MCF 10A (cell line): ENCODE data around the gene FAM114A1. TPM values are rescaled to one million over a fixed set of nuclear protein-coding genes. Genes with fewer than 3 reads are reported as not detected.

Experiments used
- BruUV-seq: library from RNA; stranded (reverse); fragments of 400-500 nt; replicated peaks from 2 replicates; lab custom pipeline; 2021; lab: Mats Ljungman, UMichigan
- CTCF ChIA-PET: fragments of 300-600 bp; sonication (Branson Sonifier 250); formaldehyde crosslinking; extraction: SDS; loops from one replicate; lab custom pipeline; 2021; ENCODE audit warnings: antibody characterized with exemption, inconsistent platforms; lab: Yijun Ruan, JAX
- POLR2A ChIA-PET: fragments of 300-600, 350-650 bp; sonication (Branson Sonifier 250); formaldehyde crosslinking; extraction: SDS; loops from one replicate; lab custom pipeline; 2020; ENCODE audit warnings: antibody characterized with exemption, inconsistent platforms; lab: Yijun Ruan, JAX
- DNase-seq: peaks from one replicate; pipeline ENCODE4 v3.0.0-alpha.2; 2018; ENCODE audit not compliant: unreplicated experiment
- H3K27ac Mint-ChIP-seq: one replicate; pipeline ENCODE4 v1.8.0; 2022; ENCODE audit warnings: mild to moderate bottlenecking, low read depth, mixed read lengths; ENCODE audit not compliant: unreplicated experiment
- H3K27me3 Mint-ChIP-seq: one replicate; pipeline ENCODE4 v1.8.0; 2022; ENCODE audit warnings: mixed read lengths; ENCODE audit not compliant: insufficient read depth, unreplicated experiment
- H3K36me3 Mint-ChIP-seq: one replicate; pipeline ENCODE4 v1.8.0; 2022; ENCODE audit warnings: mild to moderate bottlenecking, moderate library complexity, mixed read lengths; ENCODE audit not compliant: insufficient read depth, unreplicated experiment
- H3K4me1 Mint-ChIP-seq: one replicate; pipeline ENCODE4 v1.8.0; 2022; ENCODE audit warnings: mixed read lengths; ENCODE audit not compliant: insufficient read depth, unreplicated experiment
- H3K4me3 Mint-ChIP-seq: one replicate; pipeline ENCODE4 v1.8.0; 2022; ENCODE audit warnings: mild to moderate bottlenecking, moderate library complexity, mixed read lengths; ENCODE audit not compliant: unreplicated experiment
- H3K9me3 Mint-ChIP-seq: one replicate; pipeline ENCODE4 v1.8.0; 2022; ENCODE audit warnings: mixed read lengths; ENCODE audit not compliant: unreplicated experiment
- CTCF ChIP-seq: fragments of 200-600 bp; IDR thresholded peaks from one replicate; pipeline ENCODE4 v1.8.0; 2022; ENCODE audit warnings: antibody characterized with exemption, mild to moderate bottlenecking; ENCODE audit not compliant: unreplicated experiment
- intact Hi-C: fragments of 100-400 bp; cut with micrococcal nuclease; formaldehyde crosslinking; loops from 2 replicates; pipeline ENCODE4 v1.14.1; 2022
- total RNA-seq: library from RNA; stranded (reverse); gene quantifications from 2 replicates; pipeline ENCODE4 v1.2.3, GENCODE V29; 2022

Gene FAM114A1
- total RNA-seq, 1 experiment from 2014 or later, result 22.7 TPM

GRCh38 chr4:38870098-38870808, 2.6 kb downstream of the FAM114A1 start:
- DNase-seq, result no peak
- POLR2A ChIA-PET, result no interaction called here
- no peak overlapping the region for H3K27ac Mint-ChIP-seq
- intact Hi-C loops, result no loop called here
- CTCF ChIA-PET, result interaction anchor here (0.5 to 2.1 kb wide), 2 partner anchors 66 to 111 kb away, joined by 3 to 4 read pairs; partner anchors contain the start of gene TLR1
- H3K9me3 Mint-ChIP-seq, result no peaks in the 10 kb centered on the region
- no peak overlapping the region for H3K4me3 Mint-ChIP-seq
- no peak for TF ChIP-seq CTCF
- H3K36me3 Mint-ChIP-seq, result peaks cover 14% of the 10 kb centered on the region
- peaks cover 26% of the 10 kb centered on the region for H3K4me1 Mint-ChIP-seq
- H3K27me3 Mint-ChIP-seq, result no peaks in the 10 kb centered on the region
- BruUV-seq, result no TSS peak

- Mint-ChIP-seq H3K9me3 (no peaks in the 10 kb centered on the region), H3K4me1 (peaks cover 26% of the 10 kb centered on the region), H3K27ac (no peak overlapping the region)
Observed at GRCh38 chr4:38871593-38871992, 4.0 kb downstream of the FAM114A1 start.

GRCh38 chr4:38872620-38873019, 5.0 kb downstream of the FAM114A1 start:
- POLR2A ChIA-PET, result no interaction called here
- Mint-ChIP-seq H3K4me1 (peaks cover 26% of the 10 kb centered on the region), H3K27me3 (no peaks in the 10 kb centered on the region), H3K36me3 (peaks cover 14% of the 10 kb centered on the region), H3K9me3 (no peaks in the 10 kb centered on the region), H3K4me3 (no peak overlapping the region), H3K27ac (no peak overlapping the region)
- intact Hi-C loops, result no loop called here
- CTCF ChIA-PET, result interaction anchor here (2.7 kb wide), 1 partner anchor 12 kb away, joined by 17 read pairs; no protein-coding TSS in a partner anchor
- peak; percentile 69 for DNase-seq
- no TSS peak for BruUV-seq
- no peak for TF ChIP-seq CTCF

More at GRCh38 chr4:38871593-38871992, 4.0 kb downstream of the FAM114A1 start:
- no peaks in the 10 kb centered on the region for H3K27me3 Mint-ChIP-seq
- BruUV-seq, result no TSS peak
- ChIA-PET CTCF (interaction anchor here (0.5 to 2.1 kb wide), 7 partner anchors 15 to 770 kb away, joined by 3 to 7 read pairs (median 3); no protein-coding TSS in a partner anchor), POLR2A (no interaction called here)
- no peak for DNase-seq
- TF ChIP-seq CTCF, result no peak
- H3K4me3 Mint-ChIP-seq, result no peak overlapping the region
- intact Hi-C loops, result no loop called here
- H3K36me3 Mint-ChIP-seq, result peaks cover 14% of the 10 kb centered on the region

- no peaks in the 10 kb centered on the region for H3K27me3 Mint-ChIP-seq
- intact Hi-C loops, result no loop called here
- H3K9me3 Mint-ChIP-seq, result no peaks in the 10 kb centered on the region
- BruUV-seq, result no TSS peak
- TF ChIP-seq CTCF, result no peak
- DNase-seq, result no peak
- CTCF ChIA-PET, result interaction anchor here (0.5 to 2.7 kb wide), 4 partner anchors 13 to 261 kb away, joined by 3 to 17 read pairs (median 4); no protein-coding TSS in a partner anchor
- POLR2A ChIA-PET, result interaction anchor here (0.5 to 4.3 kb wide), 3 partner anchors 15 to 800 kb away, joined by 3 to 20 read pairs (median 4); no protein-coding TSS in a partner anchor
- peaks cover 23% of the 10 kb centered on the region for H3K4me1 Mint-ChIP-seq
- H3K36me3 Mint-ChIP-seq, result peaks cover 14% of the 10 kb centered on the region
- no peak overlapping the region for H3K27ac Mint-ChIP-seq
- H3K4me3 Mint-ChIP-seq, result no peak overlapping the region
Observed at GRCh38 chr4:38873290-38873944, 5.8 kb downstream of the FAM114A1 start.
